B cell (primary cell): Measurements from ENCODE around the gene ARHGEF9. TPM values are rescaled to one million over a fixed set of nuclear protein-coding genes. Genes with fewer than 3 reads are reported as not detected.

Experiments used
- ATAC-seq: fragments of 200-7000 bp; cut with Tn5 transposase; one replicate; pipeline ENCODE4 v1.10.0; 2021; ENCODE audit warnings: low read depth, mild to moderate bottlenecking, moderate number of reproducible peaks, moderate library complexity
- CTCF ChIA-PET: fragments of 350-600 bp; sonication (Branson Sonifier 250); formaldehyde crosslinking; loops from one replicate; lab custom pipeline; 2021; ENCODE audit warnings: antibody characterized with exemption, inconsistent platforms; lab: Charles Lee
- POLR2A ChIA-PET: fragments of 350-600 bp; sonication (Branson Sonifier 250); formaldehyde crosslinking; loops from one replicate; lab custom pipeline; 2021; ENCODE audit warnings: antibody characterized with exemption; lab: Charles Lee
- DNase-seq: peaks from one replicate; pipeline ENCODE4 v3.0.0; 2013
- H2AFZ ChIP-seq: 2 replicates; pipeline ENCODE4 v1.6.1; 2012; ENCODE audit warnings: mild to moderate bottlenecking, low read depth, low read length; ENCODE audit not compliant: insufficient read depth, poor library complexity, severe bottlenecking
- H3K27ac ChIP-seq, 2 donors: 1 replicate in 1 of 2; 2 replicates in 1 of 2; pipeline ENCODE4 v1.5.1; 2012 to 2013; ENCODE audit warnings: low read length in 2 of 2, mild to moderate bottlenecking in 2 of 2, moderate library complexity in 1 of 2
- H3K27me3 ChIP-seq, 4 experiments: fragments of 200-600 bp in 1 of 4; sonication (generic) in 1 of 4; replicated peaks in 1 of 4; 1 replicate in 2 of 4; 2 replicates in 2 of 4; pipeline versions ENCODE4 v1.6.1 to v1.7.0; 2013 to 2016; ENCODE audit warnings: low read length in 3 of 4, mild to moderate bottlenecking in 2 of 4, mixed read lengths in 1 of 4, moderate library complexity in 1 of 4; ENCODE audit not compliant: insufficient read depth in 4 of 4, control insufficient read depth in 3 of 4; ENCODE audit errors: control extremely low read depth in 1 of 4
- H3K36me3 ChIP-seq, 2 experiments: replicated peaks in 1 of 2; 1 replicate in 1 of 2; 2 replicates in 1 of 2; pipeline versions ENCODE4 v1.6.1 to v1.7.1; 2013; ENCODE audit warnings: low read length in 1 of 2; ENCODE audit not compliant: insufficient read depth in 2 of 2, control insufficient read depth in 1 of 2; ENCODE audit errors: control extremely low read depth in 1 of 2, extremely low read depth in 1 of 2
- H3K4me1 ChIP-seq, 2 donors: fragments of 200-600 bp in 1 of 2; sonication (generic) in 1 of 2; 1 replicate in 1 of 2; 2 replicates in 1 of 2; pipeline versions ENCODE4 v1.5.1 to v1.6.1; 2013 to 2017; ENCODE audit warnings: low read length in 2 of 2; ENCODE audit not compliant: control insufficient read depth in 2 of 2, insufficient read depth in 2 of 2
- H3K4me2 ChIP-seq: replicated peaks from 2 replicates; pipeline ENCODE3; 2012; ENCODE audit warnings: mild to moderate bottlenecking, low read depth, low read length; ENCODE audit not compliant: poor library complexity, severe bottlenecking
- H3K4me3 ChIP-seq, 5 experiments: fragments of 200-600 bp in 1 of 5; sonication (generic) in 1 of 5; 1 replicate in 3 of 5; 2 replicates in 2 of 5; pipeline versions ENCODE4 v1.5.1 to v1.7.0; 2011 to 2016; ENCODE audit warnings: low read length in 4 of 5, mild to moderate bottlenecking in 4 of 5, low read depth in 2 of 5, control low read depth in 1 of 5, moderate library complexity in 1 of 5; ENCODE audit not compliant: insufficient read depth in 1 of 5; ENCODE audit errors: control extremely low read depth in 1 of 5, extremely low read depth in 1 of 5
- H3K79me2 ChIP-seq: fragments of 200-600 bp; sonication (generic); one replicate; pipeline ENCODE4 v1.6.0; 2016; ENCODE audit warnings: low read length; ENCODE audit not compliant: control insufficient read depth, insufficient read depth
- H3K9ac ChIP-seq: fragments of 200-600 bp; sonication (generic); 2 replicates; pipeline ENCODE4 v1.6.1; 2017; ENCODE audit warnings: mild to moderate bottlenecking, low read length, moderate library complexity
- H3K9me3 ChIP-seq, 3 donors: one replicate each; pipeline versions ENCODE4 v1.6.1 to v1.7.1; 2013; ENCODE audit warnings: low read length in 2 of 3; ENCODE audit not compliant: control insufficient read depth in 2 of 3, insufficient read depth in 1 of 3; ENCODE audit errors: control extremely low read depth in 1 of 3
- H4K20me1 ChIP-seq: 2 replicates; pipeline ENCODE4 v1.6.0; 2012; ENCODE audit warnings: mild to moderate bottlenecking, low read length; ENCODE audit not compliant: insufficient read depth, control insufficient read depth, poor library complexity, severe bottlenecking
- H3K27ac Mint-ChIP-seq: one replicate; pipeline ENCODE4 v1.8.0; 2021; ENCODE audit warnings: mixed read lengths
- H3K27me3 Mint-ChIP-seq: one replicate; pipeline ENCODE4 v1.8.0; 2021; ENCODE audit warnings: mixed read lengths
- H3K4me1 Mint-ChIP-seq: one replicate; pipeline ENCODE4 v1.8.0; 2021; ENCODE audit warnings: mixed read lengths
- H3K4me3 Mint-ChIP-seq: one replicate; pipeline ENCODE4 v1.8.0; 2021; ENCODE audit warnings: mixed read lengths
- H3K9me3 Mint-ChIP-seq: one replicate; pipeline ENCODE4 v1.8.0; 2022; ENCODE audit warnings: mixed read lengths; ENCODE audit not compliant: insufficient read depth
- EZH2 ChIP-seq: IDR thresholded peaks from 2 replicates; pipeline ENCODE4 v1.6.1; 2012; ENCODE audit warnings: borderline replicate concordance, low read depth, mild to moderate bottlenecking, moderate library complexity, low read length; ENCODE audit not compliant: insufficient read depth, poor library complexity, severe bottlenecking
- WGBS: methylation state at CpG from one replicate; pipeline ENCODE4 v1.1.5; 2013; ENCODE audit warnings: missing lambda C conversion rate; ENCODE audit not compliant: insufficient coverage; 5-methylcytosine and 5-hydroxymethylcytosine counted together
- intact Hi-C: fragments of 100-400 bp; cut with micrococcal nuclease; formaldehyde crosslinking; loops from one replicate; pipeline ENCODE4 v1.10.0; 2022
- polyA plus RNA-seq: library from polyadenylated mRNA; depleted of rRNA; stranded (reverse); fragments of >200 nt; gene quantifications from 2 replicates; pipeline ENCODE4 v1.2.3, GENCODE V29; 2012
- total RNA-seq, 2 donors: library from RNA; stranded (reverse); fragments of 120-200 nt in 1 of 2; gene quantifications; 1 replicate in 1 of 2; 2 replicates in 1 of 2; pipeline versions ENCODE4 v1.2.3 to v1.2.4, GENCODE V29; 2013 to 2022
- TF ChIP-seq, protein P1 (sequence below): fragments of 200-600 bp; IDR thresholded peaks from one replicate; pipeline ENCODE4 v1.8.0; 2022; ENCODE audit warnings: antibody characterized with exemption, mild to moderate bottlenecking

Gene ARHGEF9
- total and polyA plus RNA-seq, 2 donors (not counting 1 experiment from before 2014, with no cell fraction given) = 10.1 to 29.3 TPM

DNA sequence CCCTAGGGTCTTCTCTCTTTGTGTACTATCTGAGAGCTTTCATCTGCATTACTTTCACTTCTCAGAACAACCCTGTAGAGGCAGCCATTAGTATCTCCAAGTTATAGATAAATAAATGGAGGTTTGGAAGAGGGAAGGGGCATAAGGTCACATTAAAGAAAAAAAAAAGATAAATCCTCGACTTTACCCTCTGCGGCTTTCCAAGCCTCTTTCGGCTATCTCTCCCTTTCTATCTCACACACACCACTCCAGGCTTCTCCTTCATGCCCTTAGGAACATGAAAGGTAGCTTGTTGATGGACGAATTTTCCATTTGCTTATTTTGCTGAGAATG is 660 bp upstream of the ARHGEF9 start:
- Histone ChIP-seq H3K36me3 (no peaks in the 10 kb centered on the region), H3K4me2 (peak overlapping the region; percentile 71), H2AFZ (peak overlapping the region; percentile 64), H3K27me3 (peaks cover 0 to 3% (median 0%) of the 10 kb centered on the region in 4 experiments), H3K9ac (peak overlapping the region; percentile 59), H3K4me3 (peak overlapping the region; percentile 8 to 50 (median 41)), H3K27ac (no peak overlapping the region), H4K20me1 (no peaks in the 10 kb centered on the region), H3K9me3 (no peaks in the 10 kb centered on the region), H3K79me2 (no peaks in the 10 kb centered on the region), H3K4me1 (no peaks in the 10 kb centered on the region)
- Mint-ChIP-seq H3K9me3 (no peaks in the 10 kb centered on the region), H3K4me1 (peaks cover 2% of the 10 kb centered on the region), H3K27me3 (no peaks in the 10 kb centered on the region), H3K27ac (no peak overlapping the region), H3K4me3 (peak overlapping the region; percentile 73)
- no peak for ATAC-seq
- intact Hi-C loops = no loop called here
- CTCF ChIA-PET = no interaction called here
- WGBS = no CpG with 5 or more reads among the region's 4 CpGs
- no peak for TF ChIP-seq EZH2
- TF ChIP-seq, protein P1, sequence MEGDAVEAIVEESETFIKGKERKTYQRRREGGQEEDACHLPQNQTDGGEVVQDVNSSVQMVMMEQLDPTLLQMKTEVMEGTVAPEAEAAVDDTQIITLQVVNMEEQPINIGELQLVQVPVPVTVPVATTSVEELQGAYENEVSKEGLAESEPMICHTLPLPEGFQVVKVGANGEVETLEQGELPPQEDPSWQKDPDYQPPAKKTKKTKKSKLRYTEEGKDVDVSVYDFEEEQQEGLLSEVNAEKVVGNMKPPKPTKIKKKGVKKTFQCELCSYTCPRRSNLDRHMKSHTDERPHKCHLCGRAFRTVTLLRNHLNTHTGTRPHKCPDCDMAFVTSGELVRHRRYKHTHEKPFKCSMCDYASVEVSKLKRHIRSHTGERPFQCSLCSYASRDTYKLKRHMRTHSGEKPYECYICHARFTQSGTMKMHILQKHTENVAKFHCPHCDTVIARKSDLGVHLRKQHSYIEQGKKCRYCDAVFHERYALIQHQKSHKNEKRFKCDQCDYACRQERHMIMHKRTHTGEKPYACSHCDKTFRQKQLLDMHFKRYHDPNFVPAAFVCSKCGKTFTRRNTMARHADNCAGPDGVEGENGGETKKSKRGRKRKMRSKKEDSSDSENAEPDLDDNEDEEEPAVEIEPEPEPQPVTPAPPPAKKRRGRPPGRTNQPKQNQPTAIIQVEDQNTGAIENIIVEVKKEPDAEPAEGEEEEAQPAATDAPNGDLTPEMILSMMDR = no peak
- POLR2A ChIA-PET = no interaction called here
- DNase-seq = no peak

DNA sequence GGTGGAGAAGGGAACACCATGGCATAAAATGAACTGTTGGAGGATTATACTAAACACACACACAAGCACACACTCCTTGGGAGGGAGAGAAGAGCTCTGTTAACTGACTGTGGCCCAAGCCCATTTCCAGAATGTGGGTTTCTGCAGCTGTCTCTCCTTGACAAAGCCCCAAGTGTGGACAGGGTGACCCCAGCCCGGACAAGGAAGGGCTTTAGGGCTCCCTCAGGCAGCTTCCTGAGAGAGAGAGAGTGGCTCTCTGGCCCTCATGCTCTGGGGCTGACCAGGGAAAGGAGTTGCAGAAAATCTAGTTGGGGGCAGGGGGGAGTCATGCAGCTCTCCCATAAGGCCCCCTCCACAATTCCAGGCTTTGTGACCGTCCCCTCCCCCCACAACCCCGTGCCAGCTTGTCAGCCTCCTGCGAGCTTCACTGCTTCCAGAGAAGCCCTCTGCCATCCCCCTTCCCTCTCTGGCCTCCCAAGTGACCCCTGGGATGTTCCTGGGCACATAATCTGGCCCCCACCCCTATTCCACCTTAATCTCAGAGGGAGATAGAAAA is 590 bp downstream of the ARHGEF9 start:
- peak overlapping the region in 4 of 5 experiments; percentile 31 to 50 (median 41) for H3K4me3 ChIP-seq
- 47% methylated on average over 3 of the region's 4 CpGs for WGBS
- Mint-ChIP-seq H3K4me3 (peak overlapping the region; percentile 73), H3K9me3 (no peaks in the 10 kb centered on the region), H3K27me3 (no peaks in the 10 kb centered on the region), H3K27ac (no peak overlapping the region), H3K4me1 (peaks cover 2% of the 10 kb centered on the region)
- H3K27me3 ChIP-seq = peaks cover 0 to 3% (median 0%) of the 10 kb centered on the region in 4 experiments
- peak overlapping the region; percentile 64 for H2AFZ ChIP-seq
- H3K79me2 ChIP-seq = no peaks in the 10 kb centered on the region
- ATAC-seq = no peak
- no peaks in the 10 kb centered on the region for H3K36me3 ChIP-seq
- no peak for DNase-seq
- CTCF ChIA-PET = no interaction called here
- H3K4me1 ChIP-seq = no peaks in the 10 kb centered on the region
- peak overlapping the region; percentile 59 for H3K9ac ChIP-seq
- TF ChIP-seq, protein P1 = no peak
- no peak for TF ChIP-seq EZH2
- intact Hi-C loops = no loop called here
- no peaks in the 10 kb centered on the region for H3K9me3 ChIP-seq
- peak overlapping the region; percentile 71 for H3K4me2 ChIP-seq
- POLR2A ChIA-PET = no interaction called here
- no peak overlapping the region for H3K27ac ChIP-seq
- H4K20me1 ChIP-seq = no peaks in the 10 kb centered on the region
